ENCODE measurements around the gene SGPP1. TPM values are rescaled to one million over a fixed set of nuclear protein-coding genes. Genes with fewer than 3 reads are reported as not detected.

Gene SGPP1
- total and polyA plus RNA-seq, 10 of the 15 experiments (the other 5 are each of a cell fraction or from before 2014, with no cell fraction given), result 3.5 to 37.7 (median 25.5) TPM

DNA sequence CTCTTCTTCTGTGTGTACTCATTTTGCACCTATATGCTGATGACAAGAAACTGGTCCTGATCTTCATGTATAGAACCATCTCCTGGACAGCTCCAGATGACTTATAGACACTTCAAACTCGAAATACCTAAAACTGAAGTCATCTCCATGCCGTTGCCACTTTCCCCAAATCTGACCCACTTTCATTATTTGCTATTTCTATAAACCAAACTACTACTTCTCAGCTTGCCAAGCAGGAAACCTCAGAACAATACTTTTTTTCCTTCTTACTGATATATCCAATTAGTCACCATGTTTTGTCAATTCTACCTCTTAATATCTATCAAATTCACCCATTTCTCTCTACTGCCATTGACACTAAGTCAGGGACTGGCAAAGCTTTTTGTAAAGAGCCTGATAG is 14.8 kb downstream of the SGPP1 start (continued):
- TF ChIP-seq, protein P1, sequence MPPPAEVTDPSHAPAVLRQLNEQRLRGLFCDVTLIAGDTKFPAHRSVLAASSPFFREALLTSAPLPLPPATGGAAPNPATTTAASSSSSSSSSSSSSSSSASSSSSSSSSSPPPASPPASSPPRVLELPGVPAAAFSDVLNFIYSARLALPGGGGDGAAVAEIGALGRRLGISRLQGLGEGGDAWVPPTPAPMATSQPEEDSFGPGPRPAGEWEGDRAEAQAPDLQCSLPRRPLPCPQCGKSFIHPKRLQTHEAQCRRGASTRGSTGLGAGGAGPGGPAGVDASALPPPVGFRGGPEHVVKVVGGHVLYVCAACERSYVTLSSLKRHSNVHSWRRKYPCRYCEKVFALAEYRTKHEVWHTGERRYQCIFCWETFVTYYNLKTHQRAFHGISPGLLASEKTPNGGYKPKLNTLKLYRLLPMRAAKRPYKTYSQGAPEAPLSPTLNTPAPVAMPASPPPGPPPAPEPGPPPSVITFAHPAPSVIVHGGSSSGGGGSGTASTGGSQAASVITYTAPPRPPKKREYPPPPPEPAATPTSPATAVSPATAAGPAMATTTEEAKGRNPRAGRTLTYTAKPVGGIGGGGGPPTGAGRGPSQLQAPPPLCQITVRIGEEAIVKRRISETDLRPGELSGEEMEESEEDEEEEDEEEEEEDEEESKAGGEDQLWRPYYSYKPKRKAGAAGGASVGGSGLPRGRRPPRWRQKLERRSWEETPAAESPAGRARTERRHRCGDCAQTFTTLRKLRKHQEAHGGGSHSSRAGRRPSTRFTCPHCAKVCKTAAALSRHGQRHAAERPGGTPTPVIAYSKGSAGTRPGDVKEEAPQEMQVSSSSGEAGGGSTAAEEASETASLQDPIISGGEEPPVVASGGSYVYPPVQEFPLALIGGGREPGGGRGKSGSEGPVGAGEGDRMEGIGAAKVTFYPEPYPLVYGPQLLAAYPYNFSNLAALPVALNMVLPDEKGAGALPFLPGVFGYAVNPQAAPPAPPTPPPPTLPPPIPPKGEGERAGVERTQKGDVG (CRISPR knock-in tag; IDR thresholded peaks at IDR 0.05), result no peak

DNA sequence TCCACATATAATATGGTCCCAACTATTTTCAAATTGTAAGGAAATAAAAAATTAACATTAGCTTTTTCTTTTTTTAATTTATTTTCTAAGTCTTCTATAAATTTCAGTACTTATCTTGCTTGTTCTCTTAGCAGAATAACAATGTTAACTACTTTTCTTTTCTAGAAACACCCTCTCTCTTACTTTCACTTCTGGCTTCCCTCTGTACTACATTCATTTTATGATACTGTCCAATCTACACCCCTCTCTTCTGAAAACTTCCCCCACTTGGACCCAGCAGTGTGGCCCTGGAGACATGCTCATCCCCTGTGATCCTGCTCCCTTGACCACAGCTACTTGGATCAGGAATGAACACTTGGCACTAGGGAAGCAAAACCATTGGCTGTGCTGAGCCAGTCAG is 15.7 kb downstream of the SGPP1 start:
- Histone ChIP-seq H3K9me3 (replicated peaks; ENCODE audit: control insufficient read depth, insufficient read depth, low read length) (peaks cover 9% of the 10 kb centered on the region; the same call in 2 of the 3 replicates), H2AFZ (ENCODE audit: control insufficient read depth, low read depth, low read length) (no peak overlapping the region), H3K79me2 (ENCODE audit: control insufficient read depth, insufficient read depth, low read length) (peaks cover 29% of the 10 kb centered on the region), H4K20me1 (ENCODE audit: control insufficient read depth, insufficient read depth) (no peaks in the 10 kb centered on the region), H3K4me1 (ENCODE audit: control insufficient read depth, insufficient read depth, low read length) (peaks cover 16% of the 10 kb centered on the region), H3K9ac (ENCODE audit: control insufficient read depth, insufficient read depth, low read length) (no peak overlapping the region), H3K4me3 (no peak overlapping the region; the same call in 1 of the 2 replicates), H3K4me2 (ENCODE audit: control insufficient read depth, insufficient read depth) (peak overlapping the region; percentile 66; the same call in 1 of the 2 replicates), H3K36me3 (ENCODE audit: control insufficient read depth in 2 of 2, insufficient read depth in 2 of 2, low read length in 1 of 2) (peaks cover 2 to 3% of the 10 kb centered on the region in 2 experiments; a peak in 2 of 4 replicates), H3K27me3 (replicated peaks in 1 of 2; ENCODE audit: control insufficient read depth in 2 of 2, insufficient read depth in 2 of 2, low read length in 1 of 2) (no peaks in the 10 kb centered on the region), H3K27ac (ENCODE audit: control insufficient read depth, insufficient read depth) (peak overlapping the region; percentile 66; the same call in 1 of the 2 replicates)
- no peak for DNase-seq (ENCODE audit: low read depth, low spot score)
- TF ChIP-seq KDM1A (IDR thresholded peaks at IDR 0.05; ENCODE audit: borderline replicate concordance) (no peak), PAX8 (IDR thresholded peaks at IDR 0.05) (no peak), NR2C2 (IDR thresholded peaks at IDR 0.05; ENCODE audit: borderline replicate concordance, control insufficient read depth, insufficient read length, low read depth) (no peak), SUPT20H (IDR thresholded peaks at IDR 0.05; ENCODE audit: borderline replicate concordance, control insufficient read depth, low read depth, low read length) (no peak), TCF7 (IDR thresholded peaks at IDR 0.05; ENCODE audit: borderline replicate concordance) (no peak), NBN (IDR thresholded peaks at IDR 0.05) (no peak)
- TF ChIP-seq, protein P2, sequence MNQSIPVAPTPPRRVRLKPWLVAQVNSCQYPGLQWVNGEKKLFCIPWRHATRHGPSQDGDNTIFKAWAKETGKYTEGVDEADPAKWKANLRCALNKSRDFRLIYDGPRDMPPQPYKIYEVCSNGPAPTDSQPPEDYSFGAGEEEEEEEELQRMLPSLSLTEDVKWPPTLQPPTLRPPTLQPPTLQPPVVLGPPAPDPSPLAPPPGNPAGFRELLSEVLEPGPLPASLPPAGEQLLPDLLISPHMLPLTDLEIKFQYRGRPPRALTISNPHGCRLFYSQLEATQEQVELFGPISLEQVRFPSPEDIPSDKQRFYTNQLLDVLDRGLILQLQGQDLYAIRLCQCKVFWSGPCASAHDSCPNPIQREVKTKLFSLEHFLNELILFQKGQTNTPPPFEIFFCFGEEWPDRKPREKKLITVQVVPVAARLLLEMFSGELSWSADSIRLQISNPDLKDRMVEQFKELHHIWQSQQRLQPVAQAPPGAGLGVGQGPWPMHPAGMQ (IDR thresholded peaks at IDR 0.05; ENCODE audit: borderline replicate concordance), result no peak
- TF ChIP-seq, protein P3, sequence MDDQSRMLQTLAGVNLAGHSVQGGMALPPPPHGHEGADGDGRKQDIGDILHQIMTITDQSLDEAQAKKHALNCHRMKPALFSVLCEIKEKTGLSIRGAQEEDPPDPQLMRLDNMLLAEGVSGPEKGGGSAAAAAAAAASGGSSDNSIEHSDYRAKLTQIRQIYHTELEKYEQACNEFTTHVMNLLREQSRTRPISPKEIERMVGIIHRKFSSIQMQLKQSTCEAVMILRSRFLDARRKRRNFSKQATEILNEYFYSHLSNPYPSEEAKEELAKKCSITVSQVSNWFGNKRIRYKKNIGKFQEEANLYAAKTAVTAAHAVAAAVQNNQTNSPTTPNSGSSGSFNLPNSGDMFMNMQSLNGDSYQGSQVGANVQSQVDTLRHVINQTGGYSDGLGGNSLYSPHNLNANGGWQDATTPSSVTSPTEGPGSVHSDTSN (IDR thresholded peaks at IDR 0.05; ENCODE audit: insufficient replicate concordance, low read depth, low read length), result no peak
- in situ Hi-C loops (cut with MboI) (no loop called here), intact Hi-C loops (cut with micrococcal nuclease; ENCODE audit: unreplicated experiment) (no loop called here)
- SMC1A ChIA-PET (ENCODE audit: uncharacterized antibody, unreplicated experiment), result interaction anchor here (0.6 to 6.7 kb wide), 9 partner anchors 8 to 1582 kb away, joined by 3 to 74 read pairs (median 3); partner anchors contain the start of gene WDR89
- FAIRE-seq, result no peak
- POLR2A ChIA-PET, result interaction anchor here (4.7 to 8.5 kb wide), 2 partner anchors 11 to 70 kb away, joined by 17 to 81 read pairs; no protein-coding TSS in a partner anchor
- CTCF ChIA-PET, result interaction anchor here (0.9 to 2.9 kb wide), 3 partner anchors 14 to 221 kb away, joined by 3 to 23 read pairs (median 3); no protein-coding TSS in a partner anchor
- RAD21 ChIA-PET (ENCODE audit: unreplicated experiment), result interaction anchor here (0.7 to 1.7 kb wide), 7 partner anchors 10 to 591 kb away, joined by 3 to 6 read pairs (median 4); partner anchors contain the start of gene WDR89
- BruUV-seq (replicated peaks), result TSS peak; percentile 28
- peak; percentile 78 for ATAC-seq
